HG02852 (cell line): Measurements from ENCODE around the gene CBX5.
"Not testable (repeated sequence)": the region's sequence is repeated elsewhere in the genome, so short reads cannot be mapped to it uniquely, and the experiment has no call there.

Experiments
- ATAC-seq: cut with Tn5 transposase; IDR thresholded peaks from one replicate; pipeline ENCODE4 v1.9.1; 2021; ENCODE audit warnings: mild to moderate bottlenecking, moderate library complexity; ENCODE audit not compliant: unreplicated experiment

Gene CBX5

DNA sequence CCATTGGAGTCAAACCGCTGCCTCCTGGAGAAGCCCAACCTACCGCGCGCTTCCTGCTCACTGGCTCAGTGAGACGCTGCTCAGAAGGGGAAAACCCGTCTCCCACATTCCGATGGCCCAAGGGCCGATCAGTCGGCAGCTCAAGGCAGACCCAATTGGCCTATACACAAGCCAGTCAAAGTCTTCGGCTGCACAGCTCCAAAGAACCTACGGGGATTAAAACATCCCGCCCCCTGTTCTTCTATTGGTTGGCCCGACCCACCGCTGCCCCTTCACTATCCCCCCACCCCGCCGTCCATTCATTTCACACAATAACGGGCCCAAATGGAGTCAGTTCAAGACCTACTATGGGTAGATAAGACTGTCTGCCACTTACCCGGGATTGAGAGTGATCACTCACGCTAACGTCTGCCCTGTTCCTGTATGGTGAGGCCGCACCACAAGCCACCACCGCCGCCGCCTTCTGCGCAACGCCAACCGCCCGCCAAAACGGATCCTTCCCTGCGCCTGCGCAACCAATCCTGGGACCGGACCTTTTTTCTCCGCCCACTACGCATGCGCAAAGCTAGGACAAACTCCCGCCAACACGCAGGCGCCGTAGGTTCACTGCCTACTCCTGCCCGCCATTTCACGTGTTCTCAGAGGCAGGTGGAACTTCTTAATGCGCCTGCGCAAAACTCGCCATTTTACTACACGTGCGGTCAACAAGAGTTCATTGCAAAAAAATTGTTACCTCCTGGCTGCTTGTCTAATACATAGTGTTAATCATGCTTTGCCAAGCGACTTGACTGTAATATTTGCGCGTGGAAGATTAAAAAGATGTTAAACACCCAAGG lies at the start of gene CBX5:
Gene CBX5 (minus strand): TSS at position 491 of the 836 bp plus-strand sequence. CDS start 22,472 bp downstream, outside the sequence.
- peak; percentile 76 for ATAC-seq

DNA sequence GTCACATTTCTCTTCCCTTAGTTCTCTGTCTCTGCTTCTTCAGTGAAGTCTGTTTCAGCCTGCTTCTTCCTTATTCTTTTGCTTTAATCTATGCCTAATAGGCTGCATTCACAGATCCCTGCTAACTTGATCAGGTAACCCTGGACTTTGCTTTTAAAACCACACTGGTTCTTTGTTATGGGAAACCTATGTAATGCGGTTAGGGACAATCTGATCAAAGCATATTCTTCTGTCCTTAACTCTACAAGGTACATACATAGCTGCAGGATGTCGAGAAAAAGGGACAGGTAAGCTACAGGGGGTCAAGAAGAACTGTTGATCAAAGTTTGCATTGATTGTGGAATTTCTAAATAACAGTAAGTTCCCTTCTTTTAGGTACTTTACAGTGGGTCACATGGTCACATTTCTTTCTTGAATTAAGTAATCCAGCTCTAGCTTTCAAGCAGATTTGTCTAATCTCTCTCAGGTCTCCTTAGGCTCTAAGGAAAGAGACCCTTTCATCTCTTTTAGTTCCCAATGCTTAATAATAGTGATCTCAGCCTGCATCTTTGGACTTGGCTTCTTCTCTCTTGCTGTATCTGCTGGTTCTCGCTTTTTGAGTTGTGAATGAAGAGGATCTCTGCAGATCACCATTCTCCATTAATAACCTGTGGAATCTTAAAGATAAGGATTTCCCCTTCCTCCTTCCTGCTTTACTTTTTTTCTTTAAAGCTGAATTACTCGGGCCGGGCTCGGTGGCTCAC lies 48.8 kb upstream of the CBX5 start:
- no peak for ATAC-seq

DNA sequence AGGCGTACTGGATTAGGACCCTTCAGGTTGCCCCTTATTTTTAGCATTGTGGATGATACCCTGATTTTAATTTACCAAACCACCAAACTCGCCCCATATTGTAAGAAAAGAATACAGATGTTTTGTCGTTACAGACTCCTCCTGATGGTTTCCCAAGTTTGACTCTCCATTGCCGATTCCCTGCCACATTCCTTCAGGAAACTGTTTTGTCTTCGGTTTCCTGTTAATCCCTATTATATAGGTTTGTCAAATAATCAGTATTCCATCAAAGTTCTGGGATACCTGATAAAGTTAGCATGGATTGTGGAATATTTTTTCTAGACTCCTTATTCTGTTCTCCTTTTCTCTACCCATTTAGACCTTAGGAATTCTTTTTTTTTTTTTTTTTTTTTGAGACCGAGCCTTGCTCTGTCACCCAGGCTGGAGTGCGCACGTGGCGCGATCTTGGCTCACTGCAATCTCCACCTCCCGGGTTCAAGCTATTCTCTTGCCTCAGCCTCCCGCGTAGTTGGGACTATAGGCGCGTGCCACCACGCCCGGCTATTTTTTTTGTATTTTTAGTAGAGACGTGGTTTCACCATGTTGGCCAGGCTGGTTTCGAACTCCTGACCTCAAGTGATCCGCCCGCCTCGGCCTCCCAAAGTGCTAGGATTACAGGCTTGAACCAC lies 45.7 kb upstream of the CBX5 start:
- ATAC-seq: not testable (repeated sequence)

DNA sequence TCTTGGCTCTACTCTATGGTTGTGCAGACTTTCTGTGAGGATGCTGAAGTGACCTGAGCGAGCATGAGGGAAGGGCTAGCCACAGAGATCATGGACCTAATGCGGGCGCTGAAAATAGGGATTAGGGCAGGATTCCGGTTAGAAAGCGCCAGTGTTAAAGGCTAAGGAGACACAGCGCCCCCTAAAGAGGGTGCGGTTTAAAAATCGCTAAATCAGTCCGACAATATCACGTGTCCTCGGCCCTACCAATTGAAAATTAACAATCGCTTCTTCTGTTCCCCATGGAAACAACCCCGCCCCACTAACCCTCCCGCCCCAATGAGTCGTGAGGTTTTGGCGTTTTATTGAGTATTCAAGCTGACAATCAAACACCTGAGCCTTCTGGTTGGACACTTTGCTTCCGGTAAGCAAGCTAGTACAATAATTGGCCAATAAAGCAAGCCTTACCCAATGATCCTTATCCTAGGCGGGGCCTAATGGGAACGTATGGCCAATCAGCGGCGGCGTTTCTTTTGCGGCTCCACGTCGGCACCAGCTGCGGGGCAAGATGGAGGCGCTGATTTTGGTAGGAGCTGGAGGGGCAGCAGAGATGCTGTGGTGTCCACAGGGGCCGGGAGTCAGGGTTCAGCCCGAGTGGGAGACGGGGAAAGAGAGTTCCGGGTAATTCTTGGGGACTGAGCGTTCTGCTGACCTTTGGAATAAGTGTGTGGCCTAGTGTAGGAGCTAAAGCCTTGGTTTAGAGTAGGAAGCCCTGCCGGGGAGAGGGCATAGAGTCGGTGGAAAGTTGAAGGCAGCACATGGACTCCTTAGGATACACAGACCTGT lies 44.9 kb upstream of the CBX5 start, which contains the start of gene COPZ1:
Gene COPZ1 (plus strand): TSS at position 515 of the 825 bp plus-strand sequence. CDS start 33 bp downstream, at position 548.
- peak; percentile 97 for ATAC-seq

DNA sequence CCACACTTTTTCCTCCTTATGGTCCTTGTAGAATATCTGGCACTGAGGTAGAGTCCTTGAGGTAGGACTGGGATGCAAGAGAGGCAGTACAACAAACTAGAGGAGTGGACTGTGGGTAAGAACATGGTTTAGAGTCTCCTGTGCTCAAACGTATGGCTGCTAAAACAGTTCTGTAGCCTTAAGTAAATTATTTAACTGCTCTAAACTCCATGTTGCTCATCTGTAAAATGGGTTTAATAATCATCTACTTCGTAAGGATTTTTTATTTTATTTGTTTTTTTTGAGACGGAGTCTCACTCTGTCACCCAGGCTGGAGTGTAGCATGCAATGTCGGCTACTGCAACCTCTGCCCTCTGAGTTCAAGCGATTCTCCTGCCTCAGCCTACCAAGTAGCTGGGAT lies 41.4 kb upstream of the CBX5 start:
- ATAC-seq: no peak

DNA sequence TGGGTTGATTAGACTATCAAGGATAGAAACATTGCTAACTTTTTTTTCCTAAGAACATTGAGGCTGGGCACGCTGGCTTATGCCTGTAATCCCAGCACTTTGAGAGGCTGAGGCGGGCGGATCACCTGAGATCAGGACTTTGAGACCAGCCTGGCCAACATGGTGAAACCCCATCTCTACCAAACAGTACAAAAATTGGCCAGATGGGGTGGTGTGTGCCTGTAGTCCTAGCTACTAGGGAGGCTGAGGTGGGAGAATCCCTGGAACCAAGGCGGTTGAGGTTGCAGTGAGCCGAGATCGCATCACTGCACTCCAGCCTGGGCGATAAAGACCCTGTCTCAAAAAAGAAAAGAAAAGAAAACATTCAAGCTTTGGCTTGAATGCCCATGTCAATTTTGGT lies 32.4 kb upstream of the CBX5 start:
- ATAC-seq: not testable (repeated sequence)

DNA sequence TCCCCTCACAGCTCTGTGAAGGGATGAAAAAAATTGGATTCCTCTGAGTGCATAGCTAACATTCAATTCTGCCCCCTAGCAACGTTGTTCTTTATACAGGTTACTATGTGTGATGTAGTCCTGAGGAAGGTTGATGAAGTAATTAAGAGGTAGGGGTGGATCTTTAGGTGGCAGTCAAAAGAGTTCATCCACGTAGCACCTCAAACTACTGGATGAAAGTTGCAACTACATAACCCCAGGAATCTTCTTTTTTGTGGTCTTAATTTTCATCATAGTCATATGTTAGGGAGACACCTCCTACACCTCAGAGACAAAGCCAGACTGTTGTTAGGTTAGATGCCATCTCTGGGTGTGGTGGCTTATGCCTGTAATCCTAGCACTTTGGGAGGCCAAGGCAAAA lies 31.1 kb upstream of the CBX5 start:
- no peak for ATAC-seq

DNA sequence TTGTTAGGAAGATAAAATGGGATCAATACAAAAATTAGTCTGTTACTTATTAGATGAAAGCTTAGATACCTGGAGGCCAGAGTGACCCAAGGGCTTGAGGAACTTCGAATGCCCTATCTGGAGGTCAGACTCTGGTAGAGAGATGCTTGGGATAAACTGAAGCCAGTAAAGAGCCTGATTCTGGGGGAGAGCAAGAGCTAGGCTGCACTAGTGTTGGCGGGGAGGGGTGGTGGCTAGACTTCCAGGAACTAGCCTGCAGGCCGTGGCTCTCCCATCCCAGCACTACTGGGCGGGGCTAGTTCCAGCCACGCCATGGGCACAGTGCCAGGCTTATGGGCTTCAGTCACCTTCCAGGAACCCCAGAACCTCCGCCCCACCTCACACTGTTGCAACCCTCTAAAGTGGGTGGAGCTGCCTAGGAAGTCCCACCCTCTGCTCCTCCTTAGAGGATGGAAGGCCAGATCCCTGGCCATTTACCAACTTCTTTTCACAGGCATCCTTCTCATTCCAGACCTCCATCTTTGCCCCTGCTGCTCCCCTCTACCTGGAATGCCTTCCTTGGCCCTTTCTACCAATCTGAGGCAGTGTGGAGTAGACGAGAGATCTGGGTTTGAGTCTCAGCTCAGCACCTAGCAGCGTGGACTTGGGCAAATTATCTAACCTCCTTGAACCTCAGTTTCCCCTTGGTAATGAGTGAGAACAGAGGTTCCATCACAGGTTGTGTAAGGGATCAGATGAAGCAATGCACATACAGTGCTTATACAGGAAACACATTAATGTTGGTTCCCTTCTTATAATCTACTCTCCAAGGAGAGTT lies 27.2 kb upstream of the CBX5 start:
- no peak for ATAC-seq

DNA sequence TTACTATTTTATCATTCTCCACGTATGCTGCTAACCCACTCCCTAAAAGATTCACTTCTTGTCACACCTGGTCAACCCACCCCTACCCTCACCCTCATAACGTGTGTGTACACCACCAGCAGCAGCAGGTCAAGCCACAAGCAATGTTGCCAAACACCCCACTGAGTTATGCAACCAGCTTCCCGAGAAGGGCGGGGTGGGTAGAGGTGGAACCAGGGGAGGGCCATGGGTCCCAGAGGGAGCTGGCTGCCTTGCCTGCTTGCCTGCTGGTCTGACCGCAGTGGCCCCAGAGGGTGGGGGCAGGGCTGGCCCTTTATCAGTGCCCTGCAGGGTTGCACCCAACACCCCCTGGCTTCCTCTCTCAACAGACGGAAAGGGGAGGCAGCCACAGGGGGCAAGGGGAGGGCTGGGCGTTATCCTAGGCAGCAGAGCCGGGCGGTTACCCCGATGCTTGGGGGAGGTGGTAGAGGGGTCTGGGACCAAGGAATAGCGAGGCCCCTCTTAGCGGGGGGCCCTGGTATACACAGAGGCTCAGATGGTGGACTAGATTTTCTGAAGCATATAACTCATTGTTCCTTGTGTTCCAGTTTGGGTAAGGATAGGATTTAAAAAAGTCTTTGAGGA lies 24.4 kb upstream of the CBX5 start:
- no peak for ATAC-seq

DNA sequence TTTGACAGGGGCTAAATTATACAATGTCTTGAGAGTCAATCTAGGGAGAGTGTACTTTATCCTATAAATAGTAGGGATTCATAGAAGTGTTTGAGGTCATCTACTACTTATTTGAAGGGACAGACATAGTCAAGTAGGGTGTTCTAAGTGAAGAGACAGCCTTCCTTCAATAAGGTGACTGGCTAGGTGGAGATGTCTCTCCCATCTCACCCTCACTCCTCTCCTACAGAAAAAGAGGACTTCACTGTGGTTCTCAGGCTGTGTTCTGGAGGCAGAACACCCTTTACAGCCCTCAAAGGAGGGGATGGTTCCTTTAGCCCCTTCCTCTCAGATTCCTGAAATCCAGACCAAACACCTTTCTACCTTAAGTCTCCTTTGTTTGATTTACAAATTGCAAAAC lies 23.7 kb upstream of the CBX5 start:
- no peak for ATAC-seq

DNA sequence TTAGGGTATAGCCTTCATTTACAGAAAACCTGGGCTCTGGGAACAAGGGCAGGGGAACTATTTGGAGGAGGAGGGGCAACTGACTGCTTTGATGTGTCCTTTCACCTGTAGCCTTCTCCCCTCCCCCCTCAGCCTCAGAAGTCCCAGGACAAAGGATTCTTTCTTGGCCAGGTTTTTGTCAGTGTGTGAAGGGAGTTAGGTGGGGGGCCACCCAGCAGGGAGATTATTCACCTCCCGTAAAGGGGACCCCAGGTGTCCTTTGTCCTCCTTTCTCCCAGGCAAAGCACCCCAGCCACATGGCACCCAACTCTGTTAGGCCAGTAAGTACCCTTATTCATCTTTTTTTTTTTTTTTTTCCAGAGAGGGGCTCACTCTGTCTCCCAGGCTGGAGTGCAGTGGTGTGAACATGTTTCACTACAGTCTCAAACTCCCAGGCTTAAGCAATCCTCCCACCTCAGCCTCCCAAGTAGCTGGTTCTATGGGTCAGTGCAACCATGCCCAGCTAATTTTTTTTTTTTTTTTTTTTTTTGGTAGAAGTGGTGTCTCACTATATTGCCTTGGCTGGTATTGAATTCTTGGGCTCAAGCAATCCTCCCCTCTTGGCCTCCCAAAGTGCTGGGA lies 21.6 kb upstream of the CBX5 start:
- no peak for ATAC-seq

DNA sequence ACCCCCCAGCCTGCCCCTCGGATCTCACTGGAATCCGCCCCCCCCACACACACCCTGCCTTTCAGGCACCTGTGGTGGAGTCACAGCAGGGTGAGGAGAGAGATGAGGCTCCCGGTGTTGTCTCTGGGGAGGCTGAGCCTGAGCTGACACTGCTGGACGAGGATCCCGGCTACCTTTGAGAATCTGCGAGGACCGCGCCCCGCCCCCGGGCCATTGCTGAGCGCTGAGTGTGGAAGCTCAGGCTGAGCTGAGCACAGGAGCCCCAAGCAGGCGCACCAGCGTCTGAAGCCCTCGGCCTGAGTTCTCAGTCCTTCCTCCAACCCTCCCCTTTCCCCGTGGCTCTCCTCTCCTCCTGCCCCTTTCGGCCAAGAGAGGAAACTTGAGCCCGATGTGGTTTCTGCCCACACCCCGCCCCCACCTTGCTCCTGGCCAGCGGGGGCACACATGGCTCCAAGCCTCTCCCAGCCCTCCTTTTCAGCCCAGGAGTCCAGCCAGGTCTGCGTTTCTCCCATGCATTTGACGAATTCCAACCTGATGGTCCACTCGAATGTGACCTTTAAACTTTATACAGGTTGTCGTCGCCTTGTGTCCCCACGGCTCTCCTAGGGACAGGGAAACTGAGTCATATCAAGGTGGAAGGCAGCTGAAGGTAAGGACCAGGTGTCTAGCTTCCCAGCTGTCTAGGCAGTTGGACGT lies 21.0 kb upstream of the CBX5 start, which contains the start of gene NFE2:
Gene NFE2 (minus strand): TSS at position 284 of the 696 bp plus-strand sequence. CDS start 5,767 bp downstream, outside the sequence.
- ATAC-seq: no peak

DNA sequence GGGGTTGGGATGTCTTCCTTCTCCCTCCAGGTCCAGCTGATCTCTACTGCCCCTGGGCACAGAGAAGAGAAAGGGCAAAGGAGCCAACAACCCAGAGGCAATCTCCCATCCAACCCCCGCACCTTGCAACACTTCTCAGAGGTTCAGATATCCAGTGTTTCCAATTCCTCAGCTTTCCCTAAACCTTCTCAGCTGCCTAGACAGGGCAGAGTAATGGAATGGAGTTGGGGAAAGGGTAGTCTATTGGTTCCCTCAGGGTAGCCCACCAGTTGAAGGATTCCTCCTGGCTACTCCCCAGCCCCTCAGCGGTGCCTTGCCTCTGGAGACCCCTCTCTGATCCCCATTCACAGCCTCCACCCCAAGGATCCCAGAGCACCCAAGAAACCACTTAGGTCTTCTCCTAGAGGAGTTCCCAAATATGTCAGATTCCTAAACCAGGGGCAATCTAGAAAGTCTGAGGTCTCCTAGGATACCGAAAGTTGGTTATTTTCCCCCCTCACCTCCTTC lies 20.4 kb upstream of the CBX5 start:
- ATAC-seq: no peak

DNA sequence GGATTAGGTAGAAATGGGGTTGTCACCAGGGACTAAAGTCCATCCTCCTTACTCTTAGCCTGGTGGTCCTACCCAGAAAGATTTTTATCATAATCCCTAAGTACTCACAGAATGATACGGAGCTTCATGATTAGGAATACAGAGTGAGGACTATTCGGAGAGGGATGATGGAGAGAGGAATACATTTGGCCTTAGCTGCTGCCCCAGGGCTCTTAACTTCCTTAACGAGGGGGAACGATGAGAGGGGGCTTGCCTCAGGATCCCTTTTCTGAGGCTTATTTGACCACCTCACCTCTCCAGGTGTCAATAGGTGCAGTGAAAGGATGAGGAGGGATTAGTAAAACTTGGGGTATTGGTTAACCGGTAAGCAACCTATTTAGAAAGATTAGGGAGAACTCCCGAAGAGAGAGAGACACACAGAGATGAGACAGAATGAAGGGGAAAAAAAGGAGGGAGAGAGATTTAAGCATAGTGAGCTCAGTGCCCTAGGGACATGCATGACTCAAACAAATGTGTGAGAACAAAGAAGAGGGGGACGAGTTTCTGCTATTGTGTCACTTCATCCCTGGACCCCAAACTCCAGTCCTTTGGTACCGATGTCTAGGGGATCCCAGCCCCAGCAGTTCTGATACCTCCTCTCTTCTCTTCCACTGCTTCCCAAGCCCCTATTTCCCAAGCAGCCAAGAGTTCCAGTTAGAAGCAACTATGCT lies 19.7 kb upstream of the CBX5 start:
- no peak for ATAC-seq

DNA sequence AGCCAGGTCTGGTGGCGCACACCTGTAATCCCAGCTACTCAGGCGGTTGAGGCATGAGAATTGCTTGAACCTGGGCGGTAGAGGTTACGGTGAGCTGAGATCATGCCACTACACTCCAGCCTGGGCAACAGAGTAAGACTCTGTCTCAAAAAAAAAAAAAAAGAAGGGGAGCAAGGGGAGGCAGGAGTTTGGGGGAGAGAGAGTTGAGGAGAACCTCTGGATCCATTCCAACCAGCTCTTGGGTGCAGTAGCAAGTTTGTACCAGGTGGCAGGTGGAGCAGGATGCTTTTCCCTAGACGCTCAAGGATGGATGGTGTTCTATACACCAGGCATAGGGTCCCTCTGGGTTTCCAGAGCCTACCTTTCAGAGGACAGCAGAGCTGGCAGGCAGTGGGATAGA lies 19.0 kb upstream of the CBX5 start:
- ATAC-seq: no peak

DNA sequence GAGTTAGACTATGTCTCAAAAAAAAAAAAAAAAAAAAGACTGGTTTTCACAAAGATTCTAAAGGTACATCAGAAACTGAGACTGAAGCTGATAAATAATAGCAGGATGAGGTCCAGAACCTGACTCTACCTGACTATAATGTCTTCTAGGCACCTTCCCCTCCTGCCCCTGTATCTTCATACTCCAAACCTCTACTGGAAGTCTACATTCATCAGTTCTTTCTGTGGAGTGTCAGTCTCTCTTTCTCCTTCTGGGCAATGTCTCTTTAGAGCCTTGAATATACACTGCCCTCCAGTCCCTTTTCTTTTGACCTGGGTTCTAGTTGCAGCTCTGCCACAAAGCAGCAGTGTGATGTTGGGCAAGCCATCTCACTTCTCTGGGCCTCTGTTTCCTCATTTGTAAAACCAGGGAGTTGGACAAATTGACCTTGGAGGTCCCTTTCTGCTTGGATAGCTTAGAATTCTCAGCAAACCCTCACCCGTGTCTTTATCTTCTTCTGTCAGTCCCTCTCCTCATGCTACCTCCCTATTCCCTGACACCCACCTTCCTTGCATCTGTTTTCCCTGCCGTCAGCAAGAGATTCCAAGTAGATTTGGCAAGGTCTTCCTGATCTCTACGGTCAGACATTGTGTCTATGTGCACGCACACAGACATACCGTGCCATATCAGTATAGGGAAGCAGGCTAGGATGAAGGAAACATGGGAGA lies 16.6 kb upstream of the CBX5 start:
- ATAC-seq: no peak
